K562 (cell line): ENCODE data around the gene PHEX. TPM values are rescaled to one million over a fixed set of nuclear protein-coding genes. Genes with fewer than 3 reads are reported as not detected.
A peak's percentile ranks its signal among the peaks of the same experiment; 100 is the strongest.

Source experiments
- ATAC-seq: fragments of 200-7000 bp; cut with Tn5 transposase; 3 replicates; pipeline ENCODE4 v1.9.1; 2020; ENCODE audit warnings: moderate library complexity
- BruUV-seq: library from RNA; stranded (reverse); fragments of 400-500 nt; replicated peaks from 2 replicates; lab custom pipeline; 2021; lab: Mats Ljungman, UMichigan
- CTCF ChIA-PET: fragments of 300-600 bp; formaldehyde crosslinking; extraction: SDS; loops from one replicate; lab custom pipeline; 2021; ENCODE audit warnings: low intra/inter-chr PET ratio; lab: Yijun Ruan, JAX
- POLR2A ChIA-PET: fragments of 300-600, 350-650 bp; sonication (Branson Sonifier 250); formaldehyde crosslinking; extraction: SDS; loops from one replicate; lab custom pipeline; 2021; ENCODE audit warnings: antibody characterized with exemption, inconsistent platforms; lab: Yijun Ruan, JAX
- DNase-seq, 4 experiments: peaks; one replicate each; pipeline versions ENCODE4 v3.0.0 to v3.0.0-alpha.2; 2011 to 2018; ENCODE audit warnings: low spot score in 3 of 4, mixed read lengths in 3 of 4; ENCODE audit errors: extremely low read depth in 1 of 4
- FAIRE-seq: peaks from 2 replicates; lab custom pipeline; 2011; peaks lifted over from hg19 to GRCh38; lab: Jason Lieb, UNC
- H2AFZ ChIP-seq: 2 replicates; pipeline ENCODE4 v1.6.0; 2011; ENCODE audit warnings: low read depth, low read length, control low read depth, inconsistent platforms
- H3K27ac ChIP-seq: fragments of 200-600 bp; 3 replicates; pipeline ENCODE4 v1.8.0; 2011; ENCODE audit warnings: low read depth, mild to moderate bottlenecking, control low read depth, inconsistent platforms, low read length, moderate library complexity, mixed read lengths; ENCODE audit errors: extremely low read depth
- H3K27me3 ChIP-seq, 2 experiments: fragments of 300-600 bp in 1 of 2; 2 replicates in 1 of 2; 3 replicates in 1 of 2; pipeline versions ENCODE4 v1.6.0 to v1.8.0; 2011; ENCODE audit warnings: inconsistent platforms in 2 of 2, low read length in 2 of 2, mild to moderate bottlenecking in 1 of 2, mixed read lengths in 1 of 2, moderate library complexity in 1 of 2; ENCODE audit not compliant: control insufficient read depth in 2 of 2, insufficient read depth in 2 of 2
- H3K36me3 ChIP-seq: fragments of 300-600 bp; 3 replicates; pipeline ENCODE4 v1.8.0; 2011; ENCODE audit warnings: mild to moderate bottlenecking, low read length, inconsistent platforms; ENCODE audit not compliant: control insufficient read depth, insufficient read depth
- H3K4me1 ChIP-seq, 2 experiments: fragments of 200-600 bp in 1 of 2; replicated peaks in 1 of 2; 2 replicates in 1 of 2; 3 replicates in 1 of 2; pipeline versions ENCODE4 v1.5.1 to v1.8.0; 2011; ENCODE audit warnings: inconsistent platforms in 2 of 2, low read length in 2 of 2, mild to moderate bottlenecking in 1 of 2, mixed read lengths in 1 of 2, moderate library complexity in 1 of 2; ENCODE audit not compliant: control insufficient read depth in 2 of 2, insufficient read depth in 2 of 2
- H3K4me2 ChIP-seq: 2 replicates; pipeline ENCODE4 v1.6.1; 2011; ENCODE audit warnings: low read length, control low read depth, inconsistent platforms, mixed read lengths; ENCODE audit not compliant: insufficient read depth
- H3K4me3 ChIP-seq: fragments of 200-600 bp; sonication (generic), shearing (Covaris generic); 2 replicates; pipeline ENCODE4 v1.5.1; 2016; ENCODE audit warnings: control low read depth, inconsistent platforms
- H3K79me2 ChIP-seq: fragments of 200-600 bp; 3 replicates; pipeline ENCODE4 v1.8.0; 2011; ENCODE audit warnings: low read length, inconsistent platforms; ENCODE audit not compliant: control insufficient read depth, insufficient read depth
- H3K9ac ChIP-seq, 2 experiments: 2 replicates each; pipeline versions ENCODE4 v1.6.0 to v1.6.1; 2011; ENCODE audit warnings: low read depth in 2 of 2, low read length in 2 of 2, control low read depth in 1 of 2, inconsistent platforms in 1 of 2, mild to moderate bottlenecking in 1 of 2, mixed read lengths in 1 of 2; ENCODE audit not compliant: insufficient read depth in 1 of 2
- H3K9me1 ChIP-seq: one replicate; pipeline ENCODE4 v1.6.0; 2011; ENCODE audit warnings: inconsistent platforms, mild to moderate bottlenecking, low read length, moderate library complexity; ENCODE audit not compliant: control insufficient read depth, insufficient read depth
- H3K9me3 ChIP-seq: replicated peaks from 2 replicates; pipeline ENCODE4 v1.5.1; 2011; ENCODE audit warnings: low read depth, low read length, inconsistent platforms; ENCODE audit not compliant: control insufficient read depth, insufficient read depth
- H4K20me1 ChIP-seq: replicated peaks from 2 replicates; pipeline ENCODE4 v1.6.1; 2011; ENCODE audit warnings: low read length, inconsistent platforms, mixed read lengths; ENCODE audit not compliant: control insufficient read depth, insufficient read depth
- ATF3 ChIP-seq, 2 experiments: fragments of 450-650 bp in 1 of 2; sonication (generic) in 1 of 2; formaldehyde crosslinking in 1 of 2; IDR thresholded peaks in 1 of 2; conservative IDR thresholded peaks in 1 of 2; 2 replicates each; pipeline versions ENCODE4 v1.6.1 to v1.8.1; 2016 to 2023; ENCODE audit warnings: mild to moderate bottlenecking in 2 of 2, moderate library complexity in 2 of 2, inconsistent platforms in 1 of 2, missing genetic modification reagents in 1 of 2
- GABPB2 ChIP-seq: fragments of 250-450 bp; sonication (Bioruptor Pico); conservative IDR thresholded peaks from 2 replicates; pipeline ENCODE4 v1.5.1; 2021; ENCODE audit warnings: mild to moderate bottlenecking
- MEF2D ChIP-seq: conservative IDR thresholded peaks from 2 replicates; pipeline ENCODE4 v1.6.1; 2016; ENCODE audit warnings: low read depth, missing genetic modification characterization, missing compliant biosample characterization
- RBFOX2 ChIP-seq: fragments of 200-400 bp; formaldehyde crosslinking; IDR thresholded peaks from 2 replicates; pipeline ENCODE4 v1.6.1; 2017; ENCODE audit warnings: low read depth, mild to moderate bottlenecking, low read length, moderate library complexity
- ZNF280B ChIP-seq: fragments of 250-450 bp; sonication (Bioruptor Pico); IDR thresholded peaks from 2 replicates; pipeline ENCODE4 v1.5.1; 2021; ENCODE audit warnings: mild to moderate bottlenecking
- whole genome bisulfite sequencing: fragments of 100-300 bp; shearing (Covaris generic); methylation state at CpG from one replicate; pipeline ENCODE4 v1.1.6; 2016; ENCODE audit warnings: low coverage, mixed read lengths; ENCODE audit not compliant: insufficient coverage; ENCODE audit errors: missing lambda C conversion rate; 5-methylcytosine and 5-hydroxymethylcytosine counted together
- in situ Hi-C: fragments of 300-500 bp; cut with MboI; formaldehyde crosslinking; loops from 4 replicates; pipeline ENCODE4 v1.15.0; 2018; ENCODE audit warnings: inconsistent platforms, mixed read lengths
- intact Hi-C: fragments of 100-400 bp; cut with micrococcal nuclease; formaldehyde crosslinking; loops from 2 replicates; pipeline ENCODE4 v1.14.2; 2022
- polyA plus RNA-seq, 8 experiments: library from polyadenylated mRNA; depleted of rRNA in 4 of 8; stranded (reverse) in 5 of 8; unstranded in 3 of 8; fragments of >200 nt; fragmentation: Nextera tagmentation in 2 of 8; fragmentation: Illumina TruSeq in 1 of 8; extraction: Ambion mirVana in 2 of 8; extraction: Trizol in 1 of 8; gene quantifications; 2 replicates each; pipeline versions ENCODE4 v1.2.1 to v1.2.3, GENCODE V29; 2011 to 2014; ENCODE audit warnings: inconsistent platforms in 1 of 8, missing spikeins in 1 of 8
- total RNA-seq, 7 experiments: library from RNA; depleted of rRNA in 6 of 7; stranded (reverse); fragments of >200 nt in 6 of 7; fragmentation: Illumina TruSeq in 2 of 7; extraction: Trizol in 2 of 7; gene quantifications; 2 replicates each; pipeline versions ENCODE4 v1.2.1 to v1.2.3, GENCODE V29; 2011 to 2021; ENCODE audit warnings: low replicate concordance in 1 of 7

PHEX gene
- total and polyA plus RNA-seq, 9 of the 15 experiments (the other 6 are each of a cell fraction or from before 2014, with no cell fraction given): 0.01 to 0.11 (median 0.04) TPM; not detected in 6

GRCh38 chrX:22300130-22300529, 268.0 kb downstream of the PHEX start:
- in situ Hi-C loops: no loop called here
- POLR2A ChIA-PET: no interaction called here

More at GRCh38 chrX:22300130-22300529, 268.0 kb downstream of the PHEX start:
- Histone ChIP-seq H3K4me1 (no peaks in the 10 kb centered on the region), H3K9me1 (no peaks in the 10 kb centered on the region), H3K4me2 (no peak overlapping the region), H3K27me3 (no peaks in the 10 kb centered on the region), H4K20me1 (no peaks in the 10 kb centered on the region), H3K79me2 (no peaks in the 10 kb centered on the region), H3K9ac (no peak overlapping the region), H2AFZ (no peak overlapping the region), H3K27ac (no peak overlapping the region), H3K36me3 (no peaks in the 10 kb centered on the region), H3K4me3 (no peak overlapping the region), H3K9me3 (no peaks in the 10 kb centered on the region)
- intact Hi-C loops: no loop called here
- 0% methylated on average over 2 of the region's 2 CpGs for WGBS
- ATAC-seq (no peak), FAIRE-seq (no peak), DNase-seq (no peak)
- BruUV-seq: no TSS peak
- no peak for TF ChIP-seq RBFOX2
- TF ChIP-seq ZNF280B (CRISPR knock-in tag): no peak
- TF ChIP-seq ATF3 (IDR thresholded peaks at IDR 0.05): peak; percentile 19; the same call in 1 of the 2 replicates
- no peak for TF ChIP-seq ATF3 (CRISPR knock-in tag; conservative IDR thresholded peaks at IDR 0.05)
- TF ChIP-seq MEF2D (tag): peak; percentile 91
- TF ChIP-seq GABPB2: no peak
- CTCF ChIA-PET: no interaction called here

Other genes starting within 250 kb of the PHEX start
- gene MBTPS2, start 192.7 kb upstream of the PHEX start, total RNA-seq (2014; rRNA removed): 2.3 and 3.2 TPM in 2 replicates
- gene MBTPS2, start 192.7 kb upstream of the PHEX start, total RNA-seq (2014; rRNA removed; fragmentation: Illumina TruSeq; extraction: Trizol): 3.1 and 4.1 TPM in 2 replicates
- 2.5 and 2.7 TPM in 2 replicates for gene MBTPS2, start 192.7 kb upstream of the PHEX start, total RNA-seq (2015; rRNA removed; fragmentation: Illumina TruSeq; extraction: Trizol)
- gene MBTPS2, start 192.7 kb upstream of the PHEX start, total RNA-seq (2021): 9.6 and 10.4 TPM in 2 replicates
- gene MBTPS2, start 192.7 kb upstream of the PHEX start, polyA plus RNA-seq (2011; rRNA removed): 13.4 and 18.7 TPM in 2 replicates
- gene MBTPS2, start 192.7 kb upstream of the PHEX start, polyA plus RNA-seq (2014; fragmentation: Illumina TruSeq; extraction: Trizol): 8.9 and 10.4 TPM in 2 replicates
- 1 to 10 TPM; 3.9 to 4.0 TPM for gene MBTPS2, start 192.7 kb upstream of the PHEX start, polyA plus RNA-seq (2014; fragmentation: Nextera tagmentation; extraction: Ambion mirVana)
- gene MBTPS2, start 192.7 kb upstream of the PHEX start, polyA plus RNA-seq (2014; rRNA removed): 7.5 and 12.0 TPM in 2 replicates
- 1.0 TPM in 2 replicates for gene YY2, start 176.3 kb upstream of the PHEX start, total RNA-seq (2014; rRNA removed)
- 1.0 and 1.3 TPM in 2 replicates for gene YY2, start 176.3 kb upstream of the PHEX start, total RNA-seq (2014; rRNA removed; fragmentation: Illumina TruSeq; extraction: Trizol)
- gene YY2, start 176.3 kb upstream of the PHEX start, total RNA-seq (2015; rRNA removed; fragmentation: Illumina TruSeq; extraction: Trizol): 1.0 and 1.2 TPM in 2 replicates
- 2.2 TPM in 2 replicates for gene YY2, start 176.3 kb upstream of the PHEX start, total RNA-seq (2021)
- 1.1 and 1.2 TPM in 2 replicates for gene YY2, start 176.3 kb upstream of the PHEX start, polyA plus RNA-seq (2011; rRNA removed)
- 1.9 and 2.4 TPM in 2 replicates for gene YY2, start 176.3 kb upstream of the PHEX start, polyA plus RNA-seq (2014; fragmentation: Illumina TruSeq; extraction: Trizol)
- under 1 TPM; 0.77 to 0.87 TPM for gene YY2, start 176.3 kb upstream of the PHEX start, polyA plus RNA-seq (2014; fragmentation: Nextera tagmentation; extraction: Ambion mirVana)
- 0.53 and 1.7 TPM in 2 replicates for gene YY2, start 176.3 kb upstream of the PHEX start, polyA plus RNA-seq (2014; rRNA removed)
- gene SMS, start 91.6 kb upstream of the PHEX start, total RNA-seq (2014; rRNA removed): 158 and 164 TPM in 2 replicates
- 193 and 211 TPM in 2 replicates for gene SMS, start 91.6 kb upstream of the PHEX start, total RNA-seq (2014; rRNA removed; fragmentation: Illumina TruSeq; extraction: Trizol)
- gene SMS, start 91.6 kb upstream of the PHEX start, total RNA-seq (2015; rRNA removed; fragmentation: Illumina TruSeq; extraction: Trizol): 179 and 192 TPM in 2 replicates
- gene SMS, start 91.6 kb upstream of the PHEX start, total RNA-seq (2021): 150 and 152 TPM in 2 replicates
- gene SMS, start 91.6 kb upstream of the PHEX start, polyA plus RNA-seq (2011; rRNA removed): 75.5 and 111 TPM in 2 replicates
- 181 and 193 TPM in 2 replicates for gene SMS, start 91.6 kb upstream of the PHEX start, polyA plus RNA-seq (2014; fragmentation: Illumina TruSeq; extraction: Trizol)
- 10 to 100 TPM; 71.1 to 98.5 TPM for gene SMS, start 91.6 kb upstream of the PHEX start, polyA plus RNA-seq (2014; fragmentation: Nextera tagmentation; extraction: Ambion mirVana)
- 133 TPM in 2 replicates for gene SMS, start 91.6 kb upstream of the PHEX start, polyA plus RNA-seq (2014; rRNA removed)
- gene CBLL2, start 240.6 kb downstream of the PHEX start, total RNA-seq (2014; rRNA removed): not detected in 2 replicates
- not detected in 2 replicates for gene CBLL2, start 240.6 kb downstream of the PHEX start, total RNA-seq (2014; rRNA removed; fragmentation: Illumina TruSeq; extraction: Trizol)
- gene CBLL2, start 240.6 kb downstream of the PHEX start, total RNA-seq (2015; rRNA removed; fragmentation: Illumina TruSeq; extraction: Trizol): not detected in 2 replicates
- gene CBLL2, start 240.6 kb downstream of the PHEX start, total RNA-seq (2021): not detected in 2 replicates
- gene CBLL2, start 240.6 kb downstream of the PHEX start, polyA plus RNA-seq (2011; rRNA removed): not detected in 2 replicates
- not detected in 2 replicates for gene CBLL2, start 240.6 kb downstream of the PHEX start, polyA plus RNA-seq (2014; fragmentation: Illumina TruSeq; extraction: Trizol)
- not detected for gene CBLL2, start 240.6 kb downstream of the PHEX start, polyA plus RNA-seq (2014; fragmentation: Nextera tagmentation; extraction: Ambion mirVana)
- gene CBLL2, start 240.6 kb downstream of the PHEX start, polyA plus RNA-seq (2014; rRNA removed): not detected in 2 replicates